UCSD-AML1 (cell line): ENCODE measurements around the gene KIF3B.
"Not testable (repeated sequence)": the region's sequence is repeated elsewhere in the genome, so short reads cannot be mapped to it uniquely, and the experiment has no call there.

Experiments used
- DNase-seq: peaks from one replicate; lab custom pipeline; 2025; ENCODE audit not compliant: unreplicated experiment; lab: John Stamatoyannopoulos, UW

Gene KIF3B

DNA sequence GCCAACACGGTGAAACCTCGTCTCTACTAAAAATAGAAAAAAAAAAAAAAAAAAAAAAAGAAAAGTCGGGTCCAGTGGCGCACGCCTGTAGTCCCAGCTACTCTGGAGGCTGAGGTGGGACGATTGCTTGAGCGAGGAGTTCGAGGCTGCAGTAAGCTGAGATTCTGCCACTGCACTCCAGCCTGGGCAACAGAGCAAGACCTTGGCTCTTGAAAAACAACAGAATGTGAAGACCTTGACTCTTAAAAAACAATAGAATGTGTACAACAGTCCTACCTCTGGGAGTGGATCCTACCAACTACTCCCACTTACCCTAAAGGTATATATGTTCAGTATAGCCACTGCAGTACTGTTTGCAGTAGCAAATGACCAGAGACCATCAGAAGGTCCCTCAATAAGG is 15.1 kb downstream of the KIF3B start:
- no peak for DNase-seq

GRCh38 chr20:32294071-32294470 is 16.6 kb downstream of the KIF3B start:
- no peak for DNase-seq

- DNase-seq = no peak
Measured at GRCh38 chr20:32296412-32296811, 19.0 kb downstream of the KIF3B start.

- DNase-seq = no peak
Measured at GRCh38 chr20:32296819-32297420, 19.5 kb downstream of the KIF3B start.

GRCh38 chr20:32297439-32297838 is 20.0 kb downstream of the KIF3B start:
- DNase-seq = no peak

DNA sequence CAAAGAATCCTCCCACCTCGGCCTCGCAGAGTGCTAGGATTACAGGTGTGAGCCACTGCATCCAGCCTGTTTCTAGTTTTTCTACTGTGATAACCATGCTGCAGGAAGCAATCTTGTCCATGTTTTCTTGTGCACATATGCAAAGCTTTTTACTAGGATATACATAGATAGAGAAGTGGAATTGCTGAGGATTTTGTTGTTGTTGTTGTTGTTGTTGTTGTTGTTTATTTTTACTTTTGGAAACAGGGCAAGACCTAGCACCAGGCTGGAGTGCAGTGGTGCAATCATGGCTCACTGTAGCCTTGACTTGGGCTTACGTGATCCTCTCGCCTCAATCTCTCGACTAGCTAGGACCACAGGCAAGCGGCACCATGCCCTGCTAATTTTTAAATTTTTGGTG is 23.2 kb downstream of the KIF3B start:
- DNase-seq = no peak

DNA sequence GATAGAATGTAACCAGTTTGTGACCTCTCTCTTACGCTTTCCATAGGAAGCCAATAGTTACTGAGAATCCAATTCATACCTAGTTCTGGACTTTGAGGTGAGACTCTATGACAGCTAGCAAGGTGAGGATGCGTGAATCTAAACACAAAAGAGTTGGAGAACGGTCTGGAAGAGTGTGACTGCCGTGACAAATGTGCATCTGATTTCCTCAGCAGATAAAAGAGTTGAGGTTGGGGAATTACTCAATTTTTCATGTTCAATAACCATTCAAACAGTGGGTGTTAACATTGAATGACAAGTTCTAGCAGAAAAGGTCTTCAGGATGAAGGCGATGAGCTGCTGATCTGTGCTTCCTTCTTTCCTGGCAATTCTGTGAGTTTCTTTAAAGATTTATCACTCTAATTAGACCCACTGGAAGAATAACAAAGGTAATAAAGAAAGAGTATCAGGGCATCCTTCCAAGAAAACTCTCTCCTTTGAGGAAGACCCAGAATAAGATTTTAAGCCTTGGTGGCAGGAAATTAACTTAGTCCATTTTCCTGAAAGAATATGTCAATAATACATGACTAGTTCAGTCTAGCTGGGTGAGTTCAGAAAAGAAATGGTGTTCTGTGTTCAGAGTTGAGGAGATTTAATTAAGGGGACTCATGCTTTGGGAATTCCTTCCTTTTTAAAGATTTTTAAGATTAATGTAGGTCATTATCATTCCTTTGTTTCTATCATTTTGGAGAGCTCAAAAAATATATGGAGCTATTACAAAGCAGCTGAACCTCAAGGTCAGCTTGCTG is 24.5 kb downstream of the KIF3B start:
- no peak for DNase-seq

DNA sequence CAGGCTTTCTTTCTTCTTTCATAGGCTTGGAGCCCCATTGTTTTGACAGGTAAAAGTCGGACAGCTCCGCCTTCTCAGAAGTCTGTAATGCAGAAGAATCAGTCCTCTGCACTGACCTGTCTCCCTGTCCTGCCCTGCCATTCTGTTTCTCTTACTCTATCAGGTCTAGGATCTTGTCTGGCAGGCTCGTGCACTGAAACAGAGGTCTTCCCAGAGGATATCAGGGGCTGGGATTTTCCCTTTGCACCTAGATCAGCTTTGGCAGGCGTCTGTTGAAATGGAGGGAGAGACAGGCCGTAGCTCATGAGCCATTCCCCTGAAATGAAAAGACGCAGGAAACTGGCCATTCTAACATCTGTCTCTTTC is 25.0 kb downstream of the KIF3B start:
- no peak for DNase-seq

DNA sequence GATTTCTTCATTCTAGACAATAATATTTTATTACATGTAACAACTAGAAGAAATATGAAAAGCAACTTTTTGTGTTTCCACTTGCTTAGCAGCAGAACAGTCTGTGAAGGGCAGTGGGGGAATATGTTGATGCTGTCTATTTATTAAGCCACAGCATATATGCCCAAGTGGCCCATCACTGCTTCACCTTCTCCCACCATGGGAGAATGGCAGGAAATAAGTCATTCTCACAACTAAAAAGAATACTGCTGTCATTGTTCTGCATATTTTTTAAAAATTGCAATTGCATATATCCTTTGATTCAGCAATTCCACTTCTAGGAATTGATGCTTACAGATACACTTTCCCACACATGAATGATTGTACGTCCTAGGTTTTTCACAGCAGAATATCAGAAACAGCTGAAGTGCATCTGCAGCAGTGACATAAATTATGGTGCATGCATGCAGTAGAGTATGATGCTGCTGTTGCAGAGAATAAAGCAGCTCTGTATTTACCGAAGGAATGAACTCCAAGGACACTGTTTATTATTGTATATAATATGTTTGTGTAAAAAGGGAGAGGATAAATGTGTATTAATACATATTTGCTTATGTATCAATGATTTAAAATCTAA is 26.8 kb downstream of the KIF3B start:
- no peak for DNase-seq

GRCh38 chr20:32312718-32313424 is 35.4 kb downstream of the KIF3B start:
- DNase-seq = no peak

DNA sequence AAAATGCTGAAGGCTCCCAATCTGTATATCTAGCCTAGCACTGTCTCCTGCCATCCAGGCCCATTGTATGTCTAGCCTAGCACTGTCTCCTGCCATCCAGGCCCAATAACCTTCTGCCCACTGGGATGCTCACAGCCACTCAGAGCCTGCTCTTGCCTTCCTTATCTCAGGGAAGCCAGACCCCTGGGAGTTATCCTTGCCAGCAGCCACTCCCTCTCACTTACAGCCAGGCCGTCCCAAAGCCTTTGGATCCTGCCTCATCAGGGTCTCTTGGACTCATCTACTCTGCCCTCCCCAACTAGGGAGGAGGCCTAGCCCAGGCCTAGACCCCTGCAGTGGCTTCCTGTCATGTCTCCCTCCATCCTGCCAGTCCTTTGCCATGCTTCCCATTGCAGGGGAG is 37.3 kb downstream of the KIF3B start:
- no peak for DNase-seq

GRCh38 chr20:32315399-32315798 is 37.9 kb downstream of the KIF3B start:
- DNase-seq = no peak

- DNase-seq = no peak
Measured at GRCh38 chr20:32315891-32316290, 38.4 kb downstream of the KIF3B start.

GRCh38 chr20:32316667-32317066 is 39.2 kb downstream of the KIF3B start:
- no peak for DNase-seq

- no peak for DNase-seq
Measured at GRCh38 chr20:32319100-32319499, 41.6 kb downstream of the KIF3B start.

- DNase-seq = no peak
Measured at GRCh38 chr20:32320305-32320704, 42.9 kb downstream of the KIF3B start.

DNA sequence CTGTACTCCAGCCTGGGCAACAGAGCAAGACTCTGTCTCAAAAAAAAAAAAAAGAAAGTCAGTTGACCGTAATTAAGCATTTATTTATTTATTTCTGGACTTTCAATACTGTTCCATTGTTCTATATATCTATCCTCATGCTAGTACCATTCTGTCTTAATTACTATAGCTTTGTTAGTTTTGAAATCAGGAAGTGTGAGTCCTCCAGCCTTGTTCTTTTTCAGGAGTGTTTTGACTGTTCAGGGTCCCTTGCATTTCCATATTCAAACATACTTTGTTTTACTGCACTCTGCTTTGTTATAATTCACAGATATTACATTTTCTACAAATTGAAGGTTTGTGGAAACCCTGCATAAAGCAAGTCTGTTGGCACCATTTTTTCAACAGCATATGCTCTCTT is 43.9 kb downstream of the KIF3B start:
- DNase-seq = no peak

DNA sequence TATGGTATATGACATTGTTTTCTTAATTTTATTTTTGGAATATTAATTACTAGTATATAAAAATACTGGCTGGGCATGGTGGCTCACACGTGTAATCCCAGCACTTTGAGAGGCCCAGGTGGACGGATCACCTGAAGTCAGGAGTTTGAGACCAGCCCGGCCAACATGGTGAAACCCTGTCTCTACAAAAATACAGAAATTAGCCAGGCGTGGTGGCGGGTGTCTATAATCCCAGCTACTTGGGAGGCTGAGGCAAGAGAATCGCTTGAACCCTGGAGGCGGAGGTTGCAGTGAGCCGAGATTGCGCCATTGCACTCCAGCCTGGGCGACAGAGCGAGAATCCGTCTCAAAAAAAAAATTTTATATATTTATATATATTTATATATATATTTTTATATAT is 44.8 kb downstream of the KIF3B start:
- not testable (repeated sequence) for DNase-seq

DNA sequence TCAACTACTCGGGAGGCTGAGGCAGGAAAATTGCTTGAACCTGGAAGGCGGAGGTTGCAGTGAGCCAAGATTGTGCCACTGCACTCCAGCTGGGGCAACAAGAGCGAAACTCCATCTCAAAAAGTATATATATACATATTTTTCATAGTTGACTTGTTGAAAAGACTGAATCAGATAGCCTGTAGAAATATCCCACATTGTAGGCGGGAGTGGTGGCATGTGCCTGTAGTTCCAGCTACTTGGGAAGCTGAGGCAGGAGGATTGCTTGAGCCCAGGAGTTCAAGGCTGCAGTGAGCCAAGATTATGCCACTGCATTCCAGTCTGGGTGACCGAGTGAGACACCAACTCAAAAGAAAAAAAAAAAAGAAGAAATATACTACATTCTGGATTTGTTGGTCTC is 46.3 kb downstream of the KIF3B start:
- DNase-seq = not testable (repeated sequence)

DNA sequence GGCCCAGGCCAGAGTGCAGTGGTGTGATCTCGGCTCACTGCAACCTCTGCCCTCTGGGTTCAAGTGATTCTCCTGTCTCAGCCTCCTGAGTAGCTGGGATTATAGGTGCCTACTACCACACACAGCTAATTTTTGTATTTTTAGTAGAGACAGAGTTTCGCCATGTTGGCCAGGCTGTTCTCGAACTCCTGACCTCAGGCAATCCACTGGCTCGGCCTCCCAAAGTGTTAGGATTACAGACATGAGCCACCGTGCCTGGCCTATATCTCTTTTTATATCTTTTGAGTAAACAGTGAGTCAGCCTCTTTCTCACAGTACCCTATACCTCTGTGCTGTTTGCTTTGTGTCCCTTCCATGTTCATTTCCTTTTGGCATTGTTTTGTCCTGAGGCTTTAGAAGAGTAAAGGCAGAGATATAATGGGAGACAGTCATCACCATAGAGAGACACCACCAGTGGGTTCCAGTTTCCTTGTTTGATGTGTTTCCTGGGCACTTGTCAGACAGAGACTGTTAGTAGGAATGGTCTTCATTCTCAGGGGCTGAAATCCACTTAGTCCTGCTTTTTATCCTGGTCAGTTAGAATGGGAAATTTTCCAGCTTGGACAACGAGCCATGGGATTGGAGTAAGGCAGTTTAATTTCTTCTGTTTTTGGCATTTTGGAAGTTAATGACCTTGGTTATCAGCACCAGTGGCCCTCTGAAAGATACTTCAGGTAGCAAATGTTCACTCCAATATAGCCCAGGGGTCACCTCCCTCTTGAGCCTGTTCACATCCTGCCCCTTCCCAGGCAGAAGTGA is 48.5 kb downstream of the KIF3B start:
- no peak for DNase-seq

DNA sequence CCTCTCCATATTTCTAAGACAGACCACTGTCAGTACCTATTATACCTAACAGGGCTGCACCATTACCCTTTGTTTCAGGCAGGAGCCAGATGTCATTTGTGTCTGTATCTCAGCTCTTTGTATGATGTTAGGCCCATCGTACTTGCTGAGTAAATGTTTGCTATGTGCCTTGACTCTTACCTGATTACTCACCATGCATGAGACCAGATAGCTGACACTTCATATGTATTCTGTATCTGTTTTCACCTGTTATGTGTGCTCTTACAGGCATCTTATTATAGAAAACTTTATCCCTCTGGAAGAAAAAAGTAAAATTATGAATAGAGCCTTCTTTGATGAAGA is 49.0 kb downstream of the KIF3B start:
- DNase-seq = no peak
